Bronchial epithelial cell (primary cell): Measurements from ENCODE around the gene LCLAT1. TPM values are rescaled to one million over a fixed set of nuclear protein-coding genes. Genes with fewer than 3 reads are reported as not detected.

Source experiments
- DNase-seq: peaks from one replicate; pipeline ENCODE4 v3.0.0-alpha.2; 2010; ENCODE audit warnings: low read depth
- FAIRE-seq: peaks from 2 replicates; lab custom pipeline; 2011; peaks lifted over from hg19 to GRCh38; lab: Jason Lieb, UNC
- H3K27me3 ChIP-seq: 2 replicates; pipeline ENCODE4 v1.5.1; 2011; ENCODE audit warnings: low read length; ENCODE audit not compliant: control insufficient read depth, insufficient read depth
- H3K36me3 ChIP-seq: 2 replicates; pipeline ENCODE4 v1.5.1; 2011; ENCODE audit warnings: low read length; ENCODE audit not compliant: control insufficient read depth, insufficient read depth
- H3K4me3 ChIP-seq: 2 replicates; pipeline ENCODE4 v1.5.1; 2011; ENCODE audit warnings: mild to moderate bottlenecking, low read depth, low read length, control low read depth
- CTCF ChIP-seq: IDR thresholded peaks from 2 replicates; pipeline ENCODE4 v1.5.1; 2011; ENCODE audit warnings: mild to moderate bottlenecking, moderate library complexity, low read length, control low read depth, inconsistent platforms; ENCODE audit not compliant: insufficient read depth, severe bottlenecking
- total RNA-seq: library from RNA; depleted of rRNA; stranded (reverse); fragments of >200 nt; gene quantifications from 2 replicates; pipeline ENCODE4 v1.2.1, GENCODE V29; 2014

The LCLAT1 gene
- total RNA-seq, 1 donor from 2014 or later: 8.7 TPM

DNA sequence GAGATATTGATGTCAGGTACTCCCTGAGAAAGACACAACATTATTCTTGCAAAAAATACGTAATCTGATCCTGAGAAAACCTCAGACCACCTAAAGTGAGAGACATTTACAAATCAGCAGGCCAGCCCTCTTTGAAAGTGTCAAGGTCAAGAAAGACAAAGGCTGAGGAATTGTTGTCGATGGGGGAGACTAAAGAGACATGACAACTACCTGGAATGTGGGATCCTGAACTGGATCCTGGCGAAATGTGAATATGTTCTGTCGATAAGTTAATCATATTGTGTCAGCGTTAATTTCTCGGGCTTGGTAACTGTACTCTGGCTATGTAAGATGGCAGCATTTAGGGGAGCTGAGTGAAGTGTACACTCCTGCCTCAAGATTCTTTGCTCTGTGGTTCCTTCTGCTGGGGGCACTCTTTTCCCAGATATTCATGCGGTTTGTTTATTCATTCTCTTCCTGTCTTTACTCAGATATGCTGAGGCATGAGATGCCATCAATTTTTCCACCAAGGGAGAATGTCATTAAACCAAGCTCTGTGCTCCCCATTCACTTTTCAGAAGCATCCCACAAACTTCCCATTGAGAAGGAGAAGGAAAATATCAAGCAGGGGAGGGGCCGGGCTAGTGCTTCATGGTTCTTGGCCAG, 205.3 kb downstream of the LCLAT1 start:
- Histone ChIP-seq H3K4me3 (no peak overlapping the region), H3K27me3 (no peaks in the 10 kb centered on the region), H3K36me3 (no peaks in the 10 kb centered on the region)
- FAIRE-seq: no peak
- no peak for TF ChIP-seq CTCF
- DNase-seq: no peak

DNA sequence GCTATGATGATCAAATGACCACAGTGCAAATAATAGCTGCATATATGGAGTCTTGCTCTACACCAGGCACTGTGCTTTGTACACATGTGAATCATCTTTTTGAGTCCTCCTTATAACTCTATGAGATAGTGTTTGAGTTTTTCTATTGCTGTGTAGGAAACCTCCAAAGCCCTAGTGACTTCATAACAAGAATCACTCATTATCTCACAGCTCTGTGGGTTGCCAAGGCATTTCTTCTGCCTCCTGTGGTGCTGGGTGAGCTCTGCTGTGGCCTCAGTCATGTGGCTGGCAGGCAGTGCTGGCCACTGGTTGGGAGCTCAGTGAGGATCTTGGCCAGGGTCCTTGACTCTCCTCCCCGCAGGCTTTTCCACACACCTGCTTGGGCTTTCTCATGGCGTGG, 206.8 kb downstream of the LCLAT1 start:
- no peak overlapping the region for H3K4me3 ChIP-seq
- no peaks in the 10 kb centered on the region for H3K36me3 ChIP-seq
- no peak for TF ChIP-seq CTCF
- no peak for FAIRE-seq
- no peak for DNase-seq
- H3K27me3 ChIP-seq: no peaks in the 10 kb centered on the region

- FAIRE-seq: no peak
- no peaks in the 10 kb centered on the region for H3K36me3 ChIP-seq
- DNase-seq: no peak
- TF ChIP-seq CTCF: no peak
- H3K27me3 ChIP-seq: no peaks in the 10 kb centered on the region
- no peak overlapping the region for H3K4me3 ChIP-seq
Measured at GRCh38 chr2:30654404-30654803, 207.4 kb downstream of the LCLAT1 start.

DNA sequence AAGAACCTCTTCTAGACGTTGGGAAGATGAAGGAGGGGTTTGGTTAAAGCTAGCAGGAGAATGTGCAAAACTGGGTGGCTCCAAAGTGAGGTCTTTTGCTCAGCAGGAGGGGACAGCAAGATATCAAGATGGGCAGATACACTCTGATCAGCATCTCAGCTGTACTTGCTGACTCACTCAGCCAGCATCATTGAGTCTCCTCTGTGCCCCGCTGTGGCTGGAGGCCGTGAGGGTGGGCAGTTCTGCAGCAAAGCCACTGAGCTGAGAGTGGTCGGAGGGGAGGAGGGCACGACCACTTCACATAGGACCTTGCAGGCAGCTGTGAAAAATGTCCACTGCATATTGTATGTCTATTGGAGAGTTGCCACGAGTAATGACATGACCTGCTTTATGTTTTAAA, 208.2 kb downstream of the LCLAT1 start:
- H3K4me3 ChIP-seq: no peak overlapping the region
- FAIRE-seq: no peak
- TF ChIP-seq CTCF: no peak
- H3K27me3 ChIP-seq: no peaks in the 10 kb centered on the region
- no peak for DNase-seq
- no peaks in the 10 kb centered on the region for H3K36me3 ChIP-seq

DNA sequence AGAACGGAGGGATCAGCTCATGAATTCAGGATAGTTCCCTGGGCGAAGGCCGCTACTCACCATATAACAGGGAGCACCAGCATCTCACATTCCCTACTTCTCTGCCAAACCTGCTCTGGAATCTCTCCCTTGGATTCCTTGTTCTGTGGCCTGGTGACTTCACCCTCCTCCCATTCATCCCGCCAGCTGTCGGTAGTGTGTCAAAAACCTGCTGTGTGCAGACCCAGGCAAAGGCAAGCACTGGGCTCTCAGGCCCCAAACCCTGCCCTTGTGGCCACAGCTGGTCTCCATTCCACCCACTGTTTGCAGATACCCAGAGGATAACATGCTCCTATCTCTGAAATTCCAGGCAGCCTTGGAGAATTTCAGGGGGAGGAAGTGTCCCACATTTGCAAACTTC, 208.6 kb downstream of the LCLAT1 start:
- no peak for DNase-seq
- Histone ChIP-seq H3K4me3 (no peak overlapping the region), H3K36me3 (no peaks in the 10 kb centered on the region), H3K27me3 (no peaks in the 10 kb centered on the region)
- no peak for TF ChIP-seq CTCF
- FAIRE-seq: no peak

- FAIRE-seq (no peak), DNase-seq (no peak)
- Histone ChIP-seq H3K27me3 (no peaks in the 10 kb centered on the region), H3K36me3 (no peaks in the 10 kb centered on the region), H3K4me3 (no peak overlapping the region)
- TF ChIP-seq CTCF: no peak
Measured at GRCh38 chr2:30656079-30656478, 209.0 kb downstream of the LCLAT1 start.
